Stimulated activated CD4-positive, alpha-beta T cell treated with anti-CD3 and anti-CD28 coated beads, TNF-alpha, amount 100 ng/mL, for 1 hour (primary cell): ENCODE measurements around the gene TTC28.
"Not testable (repeated sequence)": the region's sequence is repeated elsewhere in the genome, so short reads cannot be mapped to it uniquely, and the experiment has no call there.

Source experiments
- DNase-seq, 3 donors: peaks; one replicate each; pipeline ENCODE4 v3.0.0-alpha.2; 2020; ENCODE audit warnings: low read depth in 3 of 3, low spot score in 1 of 3

Gene TTC28

DNA sequence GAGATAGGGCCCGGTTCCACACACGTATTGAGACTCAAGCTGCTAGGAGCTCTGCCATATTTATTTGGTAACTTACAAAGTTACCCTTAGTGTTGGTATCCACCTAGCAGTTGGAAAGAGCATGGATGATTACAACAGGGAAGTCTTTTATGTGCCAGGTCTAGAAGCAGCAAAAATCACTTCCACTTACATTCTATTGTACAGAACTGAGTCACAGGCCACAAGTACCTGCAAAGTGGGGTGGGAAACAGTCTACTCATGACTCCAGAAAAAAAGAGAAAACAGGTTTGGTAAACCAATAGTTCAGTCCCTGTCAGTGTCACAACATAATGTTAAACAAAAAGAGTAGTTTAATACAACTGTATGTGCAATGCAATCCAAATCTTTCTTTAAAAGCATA is 480.9 kb downstream of the TTC28 start:
- no peak for DNase-seq

DNA sequence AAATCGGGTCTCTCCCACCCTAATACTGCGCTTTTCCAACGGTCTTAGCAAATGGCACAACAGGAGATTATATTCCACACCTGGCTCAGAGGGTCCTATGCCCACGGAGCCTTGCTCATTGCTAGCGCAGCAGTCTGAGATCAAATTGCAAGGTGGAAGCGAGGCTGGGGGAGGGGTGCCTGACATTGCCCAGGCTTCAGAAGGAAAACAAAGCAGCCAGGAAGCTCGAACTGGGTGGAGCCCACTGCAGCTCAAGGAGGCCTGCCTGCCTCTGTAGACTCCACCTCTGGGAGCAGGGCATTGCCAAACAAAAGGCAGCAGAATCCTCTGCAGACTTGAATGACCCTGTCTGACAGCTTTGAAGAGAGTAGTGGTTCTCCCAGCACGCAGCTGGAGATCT is 488.1 kb downstream of the TTC28 start:
- DNase-seq = not testable (repeated sequence)

DNA sequence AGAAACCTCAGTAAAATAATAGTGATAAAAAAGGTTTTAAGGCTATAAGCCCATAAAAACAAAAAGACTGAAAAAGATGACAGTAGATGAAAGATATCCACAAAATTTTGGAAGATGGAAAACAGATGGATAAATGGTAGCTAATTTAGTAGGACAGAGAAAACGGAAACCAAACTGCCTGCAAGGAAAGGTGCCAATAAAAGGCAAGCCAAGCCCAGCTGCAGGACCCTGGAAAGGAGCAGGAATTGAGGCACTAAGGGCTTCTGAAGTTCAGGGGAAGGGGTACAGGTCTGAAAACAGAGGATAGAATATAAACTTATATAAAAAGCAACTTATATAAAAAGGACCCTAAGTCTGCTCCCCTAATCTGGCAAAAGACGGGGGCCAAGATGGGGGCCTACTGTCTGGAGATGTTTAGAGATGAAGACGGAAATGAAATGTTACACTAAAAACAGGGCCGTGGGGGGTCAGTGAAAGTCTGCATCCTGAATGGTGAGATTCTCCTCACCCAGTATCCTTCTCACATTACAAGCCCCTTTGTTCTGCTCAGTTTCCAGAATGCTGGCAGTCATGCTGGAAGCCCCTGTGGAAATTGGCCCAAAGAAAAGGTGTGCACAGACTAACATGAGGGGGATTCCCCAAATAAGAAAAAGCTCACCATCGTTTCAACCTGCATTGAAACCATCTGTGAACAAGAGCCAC is 491.3 kb downstream of the TTC28 start:
- no peak for DNase-seq

DNA sequence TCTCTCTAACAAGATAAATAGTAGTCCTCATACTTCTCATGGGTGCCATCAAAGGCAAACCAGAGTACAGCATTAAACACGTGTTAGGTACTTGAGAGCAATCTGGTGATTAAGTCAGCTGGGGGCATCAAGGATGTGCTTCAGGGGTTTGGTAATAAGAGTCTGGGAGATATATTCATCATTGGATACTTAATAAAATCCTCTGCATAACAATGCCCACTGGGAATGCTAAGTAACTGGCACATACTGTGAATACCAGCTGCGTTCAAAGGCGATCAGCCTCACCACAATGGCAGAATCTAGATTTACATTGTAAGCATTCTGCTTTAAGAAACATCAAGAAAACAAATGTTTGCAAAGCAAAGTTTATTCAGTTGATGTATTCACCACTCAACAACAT is 492.0 kb downstream of the TTC28 start:
- DNase-seq = no peak

DNA sequence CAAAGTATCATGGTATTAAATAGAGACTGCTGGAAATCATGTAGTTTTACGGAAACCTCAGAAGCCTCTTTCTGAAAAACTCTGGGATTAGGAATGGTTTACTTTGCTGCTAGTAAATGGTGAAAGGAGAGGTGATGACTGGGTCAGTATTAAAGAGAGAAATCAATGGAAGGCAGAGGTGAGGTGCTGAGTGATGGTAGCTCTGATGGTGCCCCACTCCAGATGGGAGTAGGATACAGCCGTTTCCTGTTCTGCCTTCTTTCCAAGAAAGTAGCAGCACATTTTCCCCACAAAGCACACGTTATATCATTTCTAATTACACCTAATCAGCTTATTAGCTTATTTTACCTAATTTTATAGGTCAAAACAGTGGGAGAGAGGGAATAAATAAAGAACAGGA is 493.0 kb downstream of the TTC28 start:
- no peak for DNase-seq

DNA sequence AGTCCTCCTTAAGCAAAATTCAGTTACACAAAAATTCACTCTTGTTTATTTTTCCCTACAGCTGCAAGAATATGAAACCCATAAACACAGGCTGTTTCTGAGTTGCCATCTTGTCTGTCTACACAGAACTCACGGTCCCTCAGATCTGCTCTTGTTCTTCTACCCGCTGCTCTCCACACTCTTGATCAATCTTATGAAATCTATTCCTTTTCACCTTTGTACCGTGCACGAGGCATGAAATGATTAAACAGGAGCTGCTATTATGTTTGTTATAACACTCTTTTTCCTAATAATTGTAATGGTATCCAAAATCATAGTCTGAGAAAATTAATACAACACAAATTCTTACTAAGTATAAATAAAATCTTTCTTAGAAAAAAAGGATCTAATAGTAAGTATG is 494.5 kb downstream of the TTC28 start:
- no peak for DNase-seq

DNA sequence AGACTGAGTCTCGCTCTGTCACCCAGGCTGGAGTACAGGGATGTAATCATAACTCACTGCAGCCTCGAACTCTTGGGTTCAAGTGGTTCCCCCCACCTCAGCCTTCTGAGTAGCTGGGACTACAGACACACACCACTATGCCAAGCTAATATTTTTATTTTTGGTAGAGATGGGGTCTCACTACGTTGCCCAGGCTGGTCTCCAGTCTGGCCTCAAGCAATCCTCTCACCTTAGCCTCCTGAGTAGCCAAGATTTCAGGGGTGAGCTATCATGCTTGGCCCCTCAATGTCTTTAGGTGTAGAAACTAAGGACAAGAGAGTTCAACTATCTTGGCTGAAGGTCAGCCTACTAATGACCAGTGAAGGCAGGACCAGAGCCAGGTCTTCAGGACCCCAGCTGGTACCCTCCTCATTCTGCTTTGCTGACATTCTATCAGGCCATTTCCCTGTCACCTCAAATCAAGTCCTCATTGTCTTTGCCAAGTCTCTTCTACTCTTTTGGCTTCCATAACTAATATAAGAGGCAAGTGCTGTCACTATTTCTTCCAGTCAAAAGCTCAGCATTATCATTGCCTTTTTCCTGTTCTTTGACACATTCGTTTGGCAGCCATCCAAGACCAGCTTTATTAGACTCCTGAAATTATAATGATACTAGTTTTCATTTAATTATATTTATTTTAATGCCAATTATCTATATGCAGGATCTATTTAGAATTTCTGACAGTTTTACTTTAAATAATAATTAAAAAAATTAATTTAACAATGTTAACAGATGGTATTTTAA is 496.4 kb downstream of the TTC28 start:
- no peak for DNase-seq

DNA sequence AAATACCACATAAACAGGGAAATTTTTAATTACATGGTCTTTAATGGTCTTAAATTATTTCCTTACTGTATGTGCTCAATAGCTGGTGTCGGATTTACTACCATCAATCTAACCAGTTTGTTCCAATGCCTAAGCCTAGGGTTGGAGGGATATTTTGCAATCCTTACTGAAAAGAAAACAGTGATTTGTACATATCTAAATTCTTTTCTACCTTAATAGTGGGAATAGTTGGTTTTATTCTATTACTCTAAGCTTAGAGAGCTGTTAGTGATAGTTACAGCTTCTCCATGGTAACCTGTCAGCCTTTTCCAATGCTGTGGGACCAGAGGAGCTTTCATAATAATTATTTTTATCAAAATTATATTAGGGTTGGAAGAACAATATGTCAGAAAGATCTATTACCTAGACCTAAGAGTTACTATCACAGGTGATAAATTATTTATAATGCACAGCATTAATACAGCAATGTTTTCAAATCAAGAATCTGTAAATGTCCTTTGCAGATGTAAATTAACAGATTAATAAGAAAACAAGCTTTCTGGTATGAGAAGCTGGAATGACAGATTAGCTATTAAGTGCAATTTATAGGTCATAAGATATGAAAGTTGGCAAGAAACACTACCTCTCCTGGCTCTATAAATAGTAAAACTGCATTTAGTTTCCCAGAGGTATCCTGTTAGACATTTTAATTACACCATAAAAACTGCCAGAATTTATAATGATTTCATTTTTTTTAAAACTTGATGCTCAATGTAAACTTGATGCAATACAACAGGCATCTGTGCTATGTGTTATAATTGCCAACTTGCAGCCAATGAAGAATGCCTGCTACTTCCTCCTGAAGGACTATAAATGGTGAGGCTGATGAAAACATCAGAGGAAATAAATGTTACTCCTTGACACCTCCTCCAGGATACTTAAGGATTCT is 498.6 kb downstream of the TTC28 start:
- DNase-seq = no peak

DNA sequence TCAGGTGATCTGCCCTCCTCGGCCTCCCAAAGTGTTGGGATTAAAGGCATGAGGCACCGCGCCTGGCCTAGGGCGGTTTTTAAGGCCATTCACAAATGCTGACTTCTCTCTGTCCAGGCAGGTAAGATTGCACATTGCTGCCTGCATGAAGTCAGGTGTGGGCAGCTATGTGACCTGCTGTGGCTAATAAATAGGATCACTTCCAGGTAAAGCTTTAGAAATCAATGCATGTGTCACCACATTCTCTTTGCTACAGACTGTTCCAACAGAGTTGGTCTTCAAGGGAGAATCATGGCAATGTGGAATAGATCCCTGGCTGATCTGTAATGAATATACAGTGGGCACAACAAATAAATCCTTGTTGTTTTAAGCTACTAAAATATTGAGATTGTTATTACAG is 500.2 kb downstream of the TTC28 start:
- DNase-seq = no peak

DNA sequence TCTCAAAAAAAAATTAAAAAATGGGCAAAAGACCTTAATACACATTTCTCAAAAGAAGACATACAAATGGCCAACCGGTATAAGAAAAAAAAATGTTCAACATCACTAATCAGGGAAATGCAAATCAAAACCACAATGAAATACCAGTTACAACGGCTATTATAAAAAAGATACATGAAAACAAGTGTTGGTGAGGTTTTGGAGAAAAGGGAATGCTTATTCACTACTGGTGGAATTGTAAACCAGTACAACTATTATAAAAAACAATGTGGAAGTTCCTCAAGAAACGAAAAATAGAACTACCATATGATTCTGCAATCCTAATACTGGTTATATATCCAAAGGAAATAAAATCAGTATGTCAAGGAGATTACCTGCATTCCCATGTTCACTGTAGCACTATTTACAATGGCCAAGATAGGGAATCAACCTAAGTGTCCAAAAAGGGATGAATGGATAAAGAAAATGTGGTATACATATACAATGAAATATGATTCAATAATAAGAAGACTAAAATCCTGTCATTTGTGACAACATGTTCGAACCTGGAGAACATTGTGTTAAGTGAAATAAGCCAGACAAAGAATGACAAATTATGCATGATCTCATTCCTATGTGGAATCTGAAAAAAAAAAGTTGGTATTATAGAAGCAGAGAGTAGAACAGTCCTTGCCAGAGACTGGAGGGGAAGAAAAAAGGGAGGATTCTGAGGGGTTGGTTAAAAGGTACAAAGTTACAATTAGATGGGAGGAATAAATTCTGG is 503.7 kb downstream of the TTC28 start:
- no peak for DNase-seq

DNA sequence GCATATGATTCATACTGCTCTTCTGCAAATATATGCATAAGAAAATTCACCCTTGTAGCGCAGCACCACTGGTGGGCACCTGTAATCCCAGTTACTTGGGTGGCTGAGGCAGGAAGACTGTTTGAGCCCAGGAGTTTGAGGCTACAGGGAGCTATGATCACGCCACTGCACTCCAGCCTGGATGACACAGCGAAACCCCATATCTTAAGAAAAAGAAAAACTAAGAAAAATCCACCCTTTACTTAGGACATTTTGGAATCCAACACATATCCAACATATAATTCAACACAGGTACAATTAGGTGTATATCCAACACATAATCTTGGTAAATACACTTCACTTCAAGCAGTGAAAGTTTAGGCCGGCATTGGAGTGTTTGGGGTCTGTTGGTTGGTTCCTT is 505.1 kb downstream of the TTC28 start:
- no peak for DNase-seq

DNA sequence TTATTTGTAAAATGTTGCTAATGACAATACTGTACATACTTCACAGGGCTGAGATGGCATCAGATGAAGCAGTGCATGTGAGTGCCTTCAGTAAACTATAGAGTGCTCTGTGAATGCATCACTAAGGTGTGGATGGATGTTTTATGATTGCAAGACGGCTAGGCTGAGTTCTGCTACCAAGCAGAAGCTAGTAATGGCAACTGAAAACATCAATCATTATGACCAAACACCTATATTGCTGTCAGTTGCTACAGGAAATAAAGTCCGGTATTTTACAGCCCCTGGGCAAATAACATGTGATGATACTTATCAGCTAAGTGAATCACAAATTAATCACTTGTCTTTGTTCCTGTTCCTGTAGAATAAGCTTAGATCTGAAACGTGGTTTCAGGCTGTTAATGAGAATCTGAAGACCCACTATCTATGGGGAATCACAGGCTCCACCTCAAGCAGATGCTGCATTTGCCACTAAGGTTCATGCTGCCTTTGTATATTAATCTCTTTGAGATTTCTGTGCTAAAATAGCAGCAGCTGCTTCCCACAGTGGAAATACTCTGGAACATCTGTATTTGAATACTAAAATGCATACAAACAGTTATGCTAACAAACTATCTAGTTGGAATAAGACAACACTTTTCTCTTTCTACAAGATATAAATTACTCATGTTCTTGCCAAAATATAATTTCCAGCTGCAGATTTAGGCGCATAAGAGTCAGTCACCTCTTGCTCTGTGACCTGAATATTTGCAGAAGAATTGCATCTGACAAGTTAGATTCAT is 506.6 kb downstream of the TTC28 start:
- DNase-seq = no peak

DNA sequence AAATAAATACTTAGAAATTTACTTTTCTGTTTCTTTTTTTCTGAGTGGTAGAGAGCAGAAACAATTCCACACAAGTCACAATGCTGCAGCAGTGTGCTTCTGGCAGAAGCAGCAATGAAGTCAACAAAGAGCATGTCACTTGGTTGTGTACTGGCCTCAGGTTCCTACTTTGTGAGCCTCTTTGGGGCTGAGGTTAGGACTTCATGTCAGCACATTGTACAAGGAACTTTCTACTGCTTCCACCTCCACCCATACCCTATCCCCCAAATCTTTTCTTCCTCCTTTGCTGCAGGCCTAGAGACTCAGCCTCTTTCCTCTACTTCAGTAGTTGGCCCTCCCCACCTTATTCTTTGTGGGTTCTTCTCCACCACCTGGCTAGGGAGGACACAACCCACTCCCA is 507.9 kb downstream of the TTC28 start:
- no peak for DNase-seq

DNA sequence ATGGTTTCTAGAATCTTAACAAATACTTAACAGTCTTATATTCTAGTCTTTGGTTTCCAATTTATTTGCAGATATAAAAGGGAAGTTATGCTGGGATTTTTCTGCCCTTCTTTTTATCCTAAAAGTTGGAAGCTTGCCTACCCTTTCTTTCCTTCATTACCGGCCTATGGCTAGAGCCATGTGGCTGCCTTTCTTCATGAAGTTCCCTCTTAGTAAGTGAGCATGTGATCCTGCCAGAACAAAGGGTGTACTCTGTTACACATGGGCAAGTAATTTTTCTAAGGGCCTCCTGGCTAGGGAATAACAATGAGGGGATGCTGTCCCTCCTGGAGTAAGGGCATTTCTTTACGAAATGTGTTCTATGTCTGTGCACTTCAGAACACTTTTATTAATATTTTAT is 508.5 kb downstream of the TTC28 start:
- no peak for DNase-seq

DNA sequence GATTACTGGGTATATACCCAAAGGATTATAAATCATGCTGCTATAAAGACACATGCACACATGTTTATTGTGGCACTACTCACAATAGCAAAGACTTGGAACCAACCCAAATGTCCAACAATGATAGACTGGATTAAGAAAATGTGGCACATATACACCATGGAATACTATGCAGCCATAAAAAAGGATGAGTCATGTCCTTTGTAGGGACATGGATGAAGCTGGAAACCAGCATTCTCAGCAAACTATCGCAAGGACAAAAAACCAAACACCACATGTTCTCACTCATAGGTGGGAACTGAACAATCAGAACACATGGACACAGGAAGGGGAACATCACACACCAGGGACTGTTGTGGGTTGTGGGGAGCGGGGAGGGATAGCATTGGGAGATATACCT is 510.3 kb downstream of the TTC28 start:
- not testable (repeated sequence) for DNase-seq

DNA sequence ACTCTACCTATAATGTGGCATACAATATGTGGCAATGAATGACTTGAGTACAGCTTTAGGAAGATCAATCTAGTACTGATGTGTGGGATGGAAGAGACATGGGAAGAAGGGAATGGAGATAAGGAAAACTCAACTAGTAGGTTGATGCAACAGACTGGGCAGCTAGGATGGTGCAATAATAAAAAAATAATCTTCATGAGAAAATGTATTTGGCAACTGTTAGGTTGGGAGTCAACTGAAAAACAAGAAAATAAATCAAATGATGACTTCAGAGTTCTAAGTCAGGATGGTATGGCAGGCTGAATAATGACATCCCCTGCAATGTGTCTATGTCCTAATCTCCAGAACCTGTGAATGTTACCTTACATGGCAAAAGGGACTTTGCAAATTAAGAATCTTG is 523.8 kb downstream of the TTC28 start:
- DNase-seq = no peak

DNA sequence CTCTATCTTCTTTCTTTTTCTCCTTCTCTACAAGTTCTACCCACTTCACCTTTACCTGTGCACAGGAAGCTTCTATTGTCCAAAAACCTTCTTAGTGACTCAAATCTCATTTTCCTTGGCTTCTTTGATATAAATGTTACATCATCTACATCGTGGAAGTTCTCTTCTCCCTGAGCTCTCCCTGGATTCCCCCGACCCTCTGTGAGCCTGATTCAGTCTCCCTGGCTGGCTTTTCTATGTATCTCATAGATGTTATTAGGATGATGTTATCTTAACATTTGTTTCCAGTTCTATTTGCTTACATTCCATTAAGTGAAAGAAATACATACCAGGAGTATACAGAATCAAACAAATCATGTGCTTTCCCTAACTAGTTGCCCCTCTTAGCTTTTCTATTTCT is 524.8 kb downstream of the TTC28 start:
- no peak for DNase-seq

DNA sequence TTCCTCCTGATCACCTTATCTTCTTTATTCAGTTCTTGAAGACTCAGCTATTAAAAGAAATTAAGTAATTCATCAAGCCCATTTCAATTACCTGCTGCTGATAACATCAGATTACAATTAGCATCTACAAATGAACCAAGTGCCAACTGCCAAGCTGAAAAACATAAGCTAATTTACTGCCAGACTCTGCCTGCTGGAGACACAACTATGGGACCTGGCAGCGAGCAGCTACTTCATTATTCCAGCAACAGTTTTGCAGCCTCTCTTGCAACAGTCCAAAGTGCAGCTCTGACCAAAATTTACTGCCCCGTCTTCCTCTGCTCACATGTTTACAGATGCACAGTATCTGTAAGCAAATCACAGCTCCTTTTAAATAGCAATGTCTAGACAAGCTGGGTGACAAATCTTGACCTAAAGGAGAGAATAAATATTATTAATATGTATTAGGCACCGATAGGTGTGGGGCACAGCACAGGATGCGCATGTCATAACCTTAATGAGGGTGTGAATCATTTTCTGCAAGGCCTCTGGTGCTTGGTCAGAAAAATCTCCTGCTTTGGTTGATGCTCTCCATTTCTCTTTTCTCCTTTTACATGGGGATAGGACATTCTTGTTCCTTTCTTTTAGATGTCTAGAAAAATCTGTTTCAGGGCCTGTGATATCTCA is 528.4 kb downstream of the TTC28 start:
- DNase-seq = no peak

DNA sequence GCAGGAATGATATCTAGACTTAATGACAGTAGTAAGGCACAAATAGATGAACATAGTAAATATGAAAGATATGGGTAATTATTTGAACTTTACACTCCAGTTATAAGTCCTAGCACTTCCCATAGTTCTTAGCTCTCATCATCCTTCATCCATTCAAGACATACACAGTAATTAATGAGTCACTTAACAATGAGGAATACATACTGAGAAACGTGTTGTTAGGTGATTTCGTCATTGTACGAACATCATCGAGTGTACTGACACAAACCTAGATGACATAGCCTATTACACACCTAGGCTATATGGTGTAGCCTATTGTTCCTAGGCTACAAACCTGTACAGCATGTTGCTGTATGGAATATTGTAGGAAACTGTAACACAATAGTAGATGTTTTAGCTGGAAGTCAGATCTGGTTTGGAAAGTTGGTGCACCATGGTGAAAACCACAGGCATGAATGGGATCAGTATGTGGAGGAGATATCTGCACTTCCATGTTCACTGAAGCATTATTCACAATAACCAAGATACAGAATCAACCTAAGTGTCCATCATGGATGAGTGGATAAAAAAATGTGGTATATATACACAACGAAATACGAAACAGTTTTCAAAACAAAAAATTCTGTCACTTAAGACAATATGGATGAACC is 530.7 kb downstream of the TTC28 start:
- DNase-seq = no peak
